IMR-90 (cell line): ENCODE data around the gene GNG2.

ENCODE experiments used
- MAZ ChIP-seq: IDR thresholded peaks from 2 replicates; pipeline ENCODE4 v1.6.1; 2012; ENCODE audit warnings: low read depth, mild to moderate bottlenecking, low read length, improper control_type of control experiment, moderate library complexity, borderline replicate concordance
- POLR2A ChIP-seq: IDR thresholded peaks from 2 replicates; pipeline ENCODE4 v1.6.1; 2012; ENCODE audit warnings: mild to moderate bottlenecking, low read depth, low read length
- RFX5 ChIP-seq: IDR thresholded peaks from 2 replicates; pipeline ENCODE4 v1.8.0; 2012; ENCODE audit warnings: low read depth, mild to moderate bottlenecking, low read length, moderate library complexity
- TF ChIP-seq, protein P1 (sequence below): conservative IDR thresholded peaks from 2 replicates; pipeline ENCODE4 v1.5.1; 2012; ENCODE audit warnings: mild to moderate bottlenecking, low read depth, low read length, improper control_type of control experiment

DNA sequence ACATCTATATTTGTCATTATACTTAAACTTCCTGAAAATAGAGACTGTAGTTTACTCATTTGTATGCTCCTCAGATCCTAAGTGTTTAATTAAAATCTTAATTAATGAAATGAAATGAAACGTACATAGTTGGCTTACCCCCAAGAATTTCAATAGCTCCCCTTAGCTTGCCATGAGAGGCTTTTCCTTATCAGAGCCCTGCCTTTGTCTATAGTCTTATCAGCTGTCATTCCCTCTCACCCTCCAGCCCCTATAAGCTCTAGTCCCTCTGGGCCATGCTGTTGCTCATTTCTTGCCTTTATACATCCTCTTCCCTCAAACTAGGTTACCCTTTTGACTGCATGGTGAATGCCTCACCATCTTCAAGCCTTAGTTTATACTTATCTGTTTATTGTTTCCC lies 127.8 kb downstream of the GNG2 start:
- TF ChIP-seq POLR2A (no peak), MAZ (no peak), RFX5 (no peak)
- TF ChIP-seq, protein P1, sequence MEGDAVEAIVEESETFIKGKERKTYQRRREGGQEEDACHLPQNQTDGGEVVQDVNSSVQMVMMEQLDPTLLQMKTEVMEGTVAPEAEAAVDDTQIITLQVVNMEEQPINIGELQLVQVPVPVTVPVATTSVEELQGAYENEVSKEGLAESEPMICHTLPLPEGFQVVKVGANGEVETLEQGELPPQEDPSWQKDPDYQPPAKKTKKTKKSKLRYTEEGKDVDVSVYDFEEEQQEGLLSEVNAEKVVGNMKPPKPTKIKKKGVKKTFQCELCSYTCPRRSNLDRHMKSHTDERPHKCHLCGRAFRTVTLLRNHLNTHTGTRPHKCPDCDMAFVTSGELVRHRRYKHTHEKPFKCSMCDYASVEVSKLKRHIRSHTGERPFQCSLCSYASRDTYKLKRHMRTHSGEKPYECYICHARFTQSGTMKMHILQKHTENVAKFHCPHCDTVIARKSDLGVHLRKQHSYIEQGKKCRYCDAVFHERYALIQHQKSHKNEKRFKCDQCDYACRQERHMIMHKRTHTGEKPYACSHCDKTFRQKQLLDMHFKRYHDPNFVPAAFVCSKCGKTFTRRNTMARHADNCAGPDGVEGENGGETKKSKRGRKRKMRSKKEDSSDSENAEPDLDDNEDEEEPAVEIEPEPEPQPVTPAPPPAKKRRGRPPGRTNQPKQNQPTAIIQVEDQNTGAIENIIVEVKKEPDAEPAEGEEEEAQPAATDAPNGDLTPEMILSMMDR: no peak
